H9 (cell line): ENCODE data around the gene FOXJ3. TPM values are rescaled to one million over a fixed set of nuclear protein-coding genes. Genes with fewer than 3 reads are reported as not detected.
A peak's percentile ranks its signal among the peaks of the same experiment; 100 is the strongest.

ENCODE experiments used
- DNase-seq: peaks from one replicate; pipeline ENCODE4 v3.0.0-alpha.2; 2017
- H2AFZ ChIP-seq: one replicate; pipeline ENCODE4 v1.6.1; 2013; ENCODE audit warnings: mild to moderate bottlenecking, low read length, control low read depth, moderate library complexity
- H2AK5ac ChIP-seq: 2 replicates; pipeline ENCODE4 v1.6.1; 2013; ENCODE audit warnings: low read length, control low read depth, mixed read lengths; ENCODE audit not compliant: insufficient read length
- H2BK120ac ChIP-seq: one replicate; pipeline ENCODE4 v1.6.1; 2013; ENCODE audit warnings: low read depth, mild to moderate bottlenecking, low read length, control low read depth, inconsistent platforms; ENCODE audit not compliant: poor library complexity, severe bottlenecking
- H2BK12ac ChIP-seq: 2 replicates; pipeline ENCODE4 v1.6.1; 2013; ENCODE audit warnings: low read length, control low read depth, mixed read lengths, low read depth; ENCODE audit not compliant: insufficient read length
- H2BK15ac ChIP-seq: 2 replicates; pipeline ENCODE4 v1.6.1; 2013; ENCODE audit warnings: low read depth, low read length, control low read depth
- H2BK20ac ChIP-seq: one replicate; pipeline ENCODE4 v1.6.1; 2013; ENCODE audit warnings: low read depth, mild to moderate bottlenecking, low read length, control low read depth, inconsistent platforms; ENCODE audit not compliant: poor library complexity, severe bottlenecking
- H2BK5ac ChIP-seq: 2 replicates; pipeline ENCODE4 v1.6.1; 2013; ENCODE audit warnings: low read length, control low read depth, mixed read lengths; ENCODE audit not compliant: insufficient read length
- H3K14ac ChIP-seq: 2 replicates; pipeline ENCODE4 v1.6.1; 2013; ENCODE audit warnings: low read length, control low read depth; ENCODE audit not compliant: insufficient read depth
- H3K18ac ChIP-seq: 2 replicates; pipeline ENCODE4 v1.6.1; 2013; ENCODE audit warnings: low read depth, mild to moderate bottlenecking, mixed read lengths, low read length, control low read depth; ENCODE audit not compliant: insufficient read length
- H3K23ac ChIP-seq: 2 replicates; pipeline ENCODE4 v1.6.1; 2013; ENCODE audit warnings: low read length, control low read depth, mixed read lengths, low read depth; ENCODE audit not compliant: insufficient read length
- H3K23me2 ChIP-seq: 2 replicates; pipeline ENCODE4 v1.6.1; 2013; ENCODE audit warnings: low read depth, mild to moderate bottlenecking, mixed read lengths, low read length, control low read depth; ENCODE audit not compliant: insufficient read length, poor library complexity, severe bottlenecking
- H3K27ac ChIP-seq: 2 replicates; pipeline ENCODE4 v1.5.1; 2013; ENCODE audit warnings: low read length, control low read depth, mixed read lengths, low read depth; ENCODE audit not compliant: insufficient read length
- H3K27me3 ChIP-seq: 2 replicates; pipeline ENCODE4 v1.6.1; 2013; ENCODE audit warnings: low read length, control low read depth, inconsistent platforms; ENCODE audit not compliant: insufficient read depth
- H3K4ac ChIP-seq: 2 replicates; pipeline ENCODE4 v1.6.1; 2013; ENCODE audit warnings: low read depth, mild to moderate bottlenecking, control low read depth, inconsistent platforms, low read length, moderate library complexity
- H3K4me1 ChIP-seq: 2 replicates; pipeline ENCODE4 v1.6.1; 2013; ENCODE audit warnings: low read length, control low read depth, inconsistent platforms; ENCODE audit not compliant: insufficient read depth
- H3K4me2 ChIP-seq: 2 replicates; pipeline ENCODE4 v1.6.1; 2013; ENCODE audit warnings: low read length, control low read depth, mixed read lengths; ENCODE audit not compliant: insufficient read length, insufficient read depth
- H3K56ac ChIP-seq: 2 replicates; pipeline ENCODE4 v1.6.1; 2013; ENCODE audit warnings: low read depth, mild to moderate bottlenecking, mixed read lengths, low read length, control low read depth; ENCODE audit not compliant: insufficient read length
- H3K79me1 ChIP-seq: 2 replicates; pipeline ENCODE4 v1.6.1; 2013; ENCODE audit warnings: low read depth, mild to moderate bottlenecking, moderate library complexity, low read length, control low read depth, inconsistent platforms; ENCODE audit not compliant: insufficient read depth, poor library complexity, severe bottlenecking
- H3K79me2 ChIP-seq: 2 replicates; pipeline ENCODE4 v1.6.1; 2013; ENCODE audit warnings: low read length, control low read depth, inconsistent platforms; ENCODE audit not compliant: insufficient read depth
- H3K9ac ChIP-seq: 2 replicates; pipeline ENCODE4 v1.6.1; 2013; ENCODE audit warnings: low read length, control low read depth, mixed read lengths; ENCODE audit not compliant: insufficient read length; ENCODE audit errors: extremely low read depth
- H3K9me3 ChIP-seq: one replicate; pipeline ENCODE4 v1.6.1; 2013; ENCODE audit warnings: low read depth, low read length, inconsistent platforms; ENCODE audit not compliant: control insufficient read depth
- H3T11ph ChIP-seq: one replicate; pipeline ENCODE4 v1.6.1; 2013; ENCODE audit warnings: mild to moderate bottlenecking, low read length, control low read depth, inconsistent platforms
- H4K20me1 ChIP-seq: one replicate; pipeline ENCODE4 v1.6.1; 2013; ENCODE audit not compliant: control insufficient read depth, insufficient read length, insufficient read depth
- H4K5ac ChIP-seq: 2 replicates; pipeline ENCODE4 v1.6.1; 2013; ENCODE audit warnings: low read depth, mild to moderate bottlenecking, mixed read lengths, low read length, control low read depth; ENCODE audit not compliant: insufficient read length
- H4K8ac ChIP-seq: replicated peaks from 2 replicates; pipeline ENCODE4 v1.6.1; 2013; ENCODE audit warnings: low read length, control low read depth, mixed read lengths, low read depth; ENCODE audit not compliant: insufficient read length
- H4K91ac ChIP-seq: 2 replicates; pipeline ENCODE4 v1.6.1; 2013; ENCODE audit warnings: low read depth, mild to moderate bottlenecking, moderate library complexity, mixed read lengths, low read length, control low read depth; ENCODE audit not compliant: insufficient read length
- H3K27ac Mint-ChIP-seq, 3 experiments: 2 replicates in 2 of 3; 3 replicates in 1 of 3; pipeline ENCODE4 v1.8.0; 2020 to 2021; ENCODE audit warnings: mixed read lengths in 3 of 3, mild to moderate bottlenecking in 1 of 3, moderate library complexity in 1 of 3
- H3K27me3 Mint-ChIP-seq: 2 replicates; pipeline ENCODE4 v1.8.0; 2021; ENCODE audit warnings: low read depth, mild to moderate bottlenecking, moderate library complexity, mixed read lengths
- H3K36me3 Mint-ChIP-seq, 3 experiments: 2 replicates in 2 of 3; 3 replicates in 1 of 3; pipeline ENCODE4 v1.8.0; 2020 to 2021; ENCODE audit warnings: low read depth in 3 of 3, mixed read lengths in 3 of 3; ENCODE audit not compliant: insufficient read depth in 1 of 3
- H3K4me1 Mint-ChIP-seq, 2 experiments: 2 replicates each; pipeline ENCODE4 v1.8.0; 2020; ENCODE audit warnings: mixed read lengths in 2 of 2
- H3K4me3 Mint-ChIP-seq, 2 experiments: 2 replicates in 1 of 2; 3 replicates in 1 of 2; pipeline ENCODE4 v1.8.0; 2020 to 2021; ENCODE audit warnings: mild to moderate bottlenecking in 2 of 2, mixed read lengths in 2 of 2, moderate library complexity in 1 of 2
- H3K9me3 Mint-ChIP-seq, 2 experiments: 2 replicates in 1 of 2; 3 replicates in 1 of 2; pipeline ENCODE4 v1.8.0; 2020; ENCODE audit warnings: mild to moderate bottlenecking in 2 of 2, mixed read lengths in 2 of 2, moderate library complexity in 1 of 2
- CTCF ChIP-seq: fragments of 200-600 bp; sonication (generic); conservative IDR thresholded peaks from 3 replicates; pipeline ENCODE4 v1.8.0; 2021; ENCODE audit warnings: antibody characterized with exemption, mild to moderate bottlenecking
- WGBS: extraction: QIAGEN DNeasy Blood & Tissue Kit; methylation state at CpG from one replicate; pipeline ENCODE4 v1.1.7; 2013; ENCODE audit warnings: missing lambda C conversion rate, low lambda C conversion rate, mixed read lengths; ENCODE audit not compliant: insufficient read length; ENCODE audit errors: extremely low coverage; 5-methylcytosine and 5-hydroxymethylcytosine counted together
- total RNA-seq: library from RNA; stranded (reverse); gene quantifications from 2 replicates; pipeline ENCODE4 v1.2.1, GENCODE V29; 2021

Gene FOXJ3
- total RNA-seq, 1 experiment from 2014 or later = 49.9 TPM

- no peak for TF ChIP-seq CTCF
- peaks cover 38 to 40% of the 10 kb centered on the region in 2 experiments for H3K4me1 Mint-ChIP-seq
- Histone ChIP-seq H3K79me2 (peaks cover 6% of the 10 kb centered on the region; the same call in 1 of the 2 replicates), H3K79me1 (peaks cover 11% of the 10 kb centered on the region), H2BK120ac (no peak overlapping the region), H2AK5ac (no peak overlapping the region), H4K8ac (no peak overlapping the region), H3K14ac (no peak overlapping the region), H4K20me1 (no peaks in the 10 kb centered on the region), H2BK15ac (no peak overlapping the region), H3K56ac (no peak overlapping the region), H3K4ac (no peak overlapping the region), H3K18ac (no peak overlapping the region), H3K23ac (no peak overlapping the region), H3K9me3 (no peaks in the 10 kb centered on the region), H3T11ph (no peak overlapping the region), H3K9ac (no peak overlapping the region), H2BK5ac (no peak overlapping the region), H3K4me1 (peaks cover 5% of the 10 kb centered on the region; the same call in 1 of the 2 replicates), H3K4me2 (no peak overlapping the region), H4K5ac (no peak overlapping the region), H3K27me3 (no peaks in the 10 kb centered on the region), H3K27ac (no peak overlapping the region), H2AFZ (no peak overlapping the region), H3K23me2 (no peaks in the 10 kb centered on the region), H4K91ac (no peak overlapping the region), H2BK12ac (no peak overlapping the region), H2BK20ac (no peak overlapping the region)
- no peak for DNase-seq
- no peaks in the 10 kb centered on the region for H3K9me3 Mint-ChIP-seq
- peaks cover 10 to 16% (median 15%) of the 10 kb centered on the region in 3 experiments; a peak in 6 of 7 replicates for H3K36me3 Mint-ChIP-seq
- H3K27me3 Mint-ChIP-seq = no peaks in the 10 kb centered on the region
- peak overlapping the region in 1 of 3 experiments; percentile 49; a peak in 1 of 7 replicates for H3K27ac Mint-ChIP-seq
- no CpG with 5 or more reads among the region's 2 CpGs for WGBS
- H3K4me3 Mint-ChIP-seq = no peak overlapping the region
Measured at GRCh38 chr1:42211224-42211623, 123.8 kb downstream of the FOXJ3 start.
